NCI-H2227 treated with DMSO at 0.1 percent for 48 hours (cell line): ENCODE results near the gene TERB2.
"Not testable (repeated sequence)": the region's sequence is repeated elsewhere in the genome, so short reads cannot be mapped to it uniquely, and the experiment has no call there.

Source experiments
- DNase-seq: peaks from one replicate; lab custom pipeline; 2025; lab: John Stamatoyannopoulos, UW

The TERB2 gene

DNA sequence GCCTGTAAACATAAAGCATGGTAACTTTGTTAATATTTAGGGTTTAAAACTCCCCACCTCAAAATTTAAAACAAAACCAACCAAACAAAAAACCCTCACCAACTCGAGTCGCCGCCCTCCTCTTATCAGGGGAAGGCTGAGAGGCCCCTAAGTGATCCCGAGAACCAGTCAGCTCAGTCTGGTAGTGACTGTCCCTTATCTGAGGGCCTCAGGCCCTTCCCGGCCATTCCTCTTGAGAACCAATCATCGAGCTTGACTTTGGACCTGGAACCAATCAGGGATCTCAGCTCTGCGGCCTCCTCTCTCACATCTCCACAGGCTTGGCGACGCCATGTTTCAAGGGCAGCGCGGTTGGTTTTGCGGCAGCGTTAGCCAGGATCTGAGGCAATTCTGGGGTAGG lies at the start of gene TERB2:
TERB2 (plus strand) TSS at position 300 of the 400 bp plus-strand sequence; CDS start at position 332, 32 bp downstream.
- DNase-seq, result no peak

DNA sequence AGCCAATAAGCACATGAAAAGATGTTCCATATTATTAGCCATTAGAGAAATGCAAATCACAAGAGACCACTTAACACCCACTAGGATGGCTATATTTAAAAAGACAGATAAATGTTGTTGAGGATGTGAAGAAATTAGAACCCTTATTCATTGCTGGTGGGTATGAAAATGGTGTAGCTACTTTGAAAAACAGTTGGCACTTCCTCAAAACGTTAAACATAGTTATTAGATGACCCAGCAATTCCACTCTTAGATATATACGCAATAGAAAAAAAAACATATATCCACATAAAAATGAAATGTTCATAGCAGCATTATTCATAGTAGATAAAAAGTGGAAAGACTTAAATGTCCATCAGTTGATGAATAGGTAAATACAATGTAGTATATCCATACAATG lies 47.1 kb upstream of the TERB2 start:
- no peak for DNase-seq

DNA sequence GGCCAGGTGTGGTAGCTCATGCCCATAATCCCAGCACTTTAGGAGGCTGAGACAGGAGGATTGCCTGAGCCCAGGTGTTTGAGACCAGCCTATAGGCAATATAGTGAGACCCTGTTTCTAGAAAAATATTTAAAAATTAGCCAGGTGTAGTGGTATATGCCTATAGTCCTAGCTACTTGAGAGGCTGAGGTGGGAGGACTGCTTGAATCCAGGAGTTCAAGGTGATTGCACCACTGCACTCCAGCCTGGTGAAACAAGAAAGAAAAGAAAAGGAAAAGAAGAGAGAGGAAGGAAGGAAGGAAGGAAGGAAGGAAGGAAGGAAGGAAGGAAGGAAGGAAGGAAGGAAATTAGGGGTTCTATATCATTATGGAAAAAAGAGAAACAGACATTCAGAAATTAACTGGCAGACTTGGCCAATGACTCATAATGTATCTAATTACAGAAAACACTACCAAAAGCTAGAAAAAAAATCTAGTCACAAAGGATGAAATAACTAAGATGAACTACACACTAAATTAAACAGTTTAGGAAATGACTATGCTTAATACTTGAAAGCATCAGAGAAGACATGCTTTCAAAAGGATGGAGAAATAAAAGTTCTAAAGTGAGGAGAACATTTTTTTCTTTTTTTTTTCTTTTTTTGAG lies 45.4 kb upstream of the TERB2 start:
- no peak for DNase-seq

- DNase-seq, result not testable (repeated sequence)
Measured at GRCh38 chr15:44912186-44912585, 44.3 kb upstream of the TERB2 start.

GRCh38 chr15:44912974-44913448 lies 43.5 kb upstream of the TERB2 start:
- DNase-seq, result not testable (repeated sequence)

- DNase-seq, result no peak
Measured at GRCh38 chr15:44918136-44918535, 38.4 kb upstream of the TERB2 start.

DNA sequence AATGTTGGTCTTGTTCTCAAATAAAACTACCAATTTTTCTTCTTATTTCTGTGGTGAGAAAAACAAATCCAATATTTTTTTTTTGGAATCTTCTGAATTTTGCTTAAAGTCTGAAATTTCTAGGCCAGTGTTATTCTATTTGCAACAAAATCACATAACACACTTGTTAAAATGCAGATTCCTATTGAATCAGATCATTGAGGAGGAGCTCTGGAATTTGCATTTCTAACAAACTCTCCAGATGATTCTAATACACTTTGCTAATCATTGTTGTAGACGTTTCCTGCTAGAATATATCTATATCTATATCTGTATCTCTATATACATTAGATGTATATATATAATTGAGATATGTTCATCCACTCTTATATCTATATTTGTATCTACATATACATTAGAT lies 27.8 kb upstream of the TERB2 start:
- DNase-seq, result not testable (repeated sequence)

DNA sequence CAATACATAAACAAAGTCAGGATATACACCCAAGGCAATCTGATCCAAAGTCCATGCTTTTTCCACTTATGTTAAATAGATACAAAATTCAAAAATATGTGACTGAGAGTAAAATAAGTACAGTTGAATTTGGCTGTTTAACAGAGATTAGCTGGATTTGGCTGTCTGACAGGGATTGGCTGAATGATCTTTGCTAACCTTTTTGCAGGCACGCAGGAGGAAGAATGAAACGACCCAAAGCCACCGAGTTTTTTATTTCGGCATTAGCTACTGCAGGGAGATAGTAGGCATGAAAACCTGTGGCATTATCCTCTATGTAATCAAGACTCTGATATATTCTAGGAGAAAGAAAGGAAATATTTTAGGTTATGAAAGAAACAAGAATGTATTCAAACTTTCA lies 26.2 kb upstream of the TERB2 start:
- not testable (repeated sequence) for DNase-seq

DNA sequence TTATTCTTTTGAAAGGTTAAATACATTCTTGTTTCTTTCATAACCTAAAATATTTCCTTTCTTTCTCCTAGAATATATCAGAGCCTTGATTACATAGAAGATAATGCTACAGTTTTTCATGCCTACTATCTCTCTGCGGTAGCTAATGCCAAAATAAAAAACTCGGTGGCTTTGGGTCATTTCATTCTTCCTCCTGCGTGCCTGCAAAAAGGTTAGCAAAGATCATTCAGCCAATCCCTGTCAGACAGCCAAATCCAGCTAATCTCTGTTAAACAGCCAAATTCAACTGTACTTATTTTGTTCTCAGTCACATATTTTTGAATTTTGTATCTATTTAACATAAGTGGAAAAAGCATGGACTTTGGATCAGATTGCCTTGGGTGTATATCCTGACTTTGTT lies 1.8 kb downstream of the TERB2 start:
- DNase-seq, result not testable (repeated sequence)

DNA sequence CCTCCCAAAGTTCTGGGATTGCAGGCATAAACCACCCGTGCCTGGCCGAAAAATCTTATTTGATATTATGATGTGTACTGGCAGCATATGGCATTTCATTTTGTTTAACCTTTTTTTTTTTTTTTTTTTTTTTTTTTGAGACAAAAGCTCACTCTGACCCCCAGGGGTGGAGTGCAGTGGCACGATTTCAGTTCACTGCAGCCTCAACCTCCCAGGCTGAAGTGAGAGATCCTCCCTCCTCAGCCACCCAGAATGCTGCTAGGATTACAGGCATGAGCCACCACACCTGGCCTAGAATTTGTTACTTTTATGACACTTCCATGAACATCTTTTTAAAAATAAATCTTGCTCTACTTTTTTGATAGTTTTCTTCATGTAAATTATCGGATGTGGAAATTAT lies 12.0 kb downstream of the TERB2 start:
- no peak for DNase-seq

DNA sequence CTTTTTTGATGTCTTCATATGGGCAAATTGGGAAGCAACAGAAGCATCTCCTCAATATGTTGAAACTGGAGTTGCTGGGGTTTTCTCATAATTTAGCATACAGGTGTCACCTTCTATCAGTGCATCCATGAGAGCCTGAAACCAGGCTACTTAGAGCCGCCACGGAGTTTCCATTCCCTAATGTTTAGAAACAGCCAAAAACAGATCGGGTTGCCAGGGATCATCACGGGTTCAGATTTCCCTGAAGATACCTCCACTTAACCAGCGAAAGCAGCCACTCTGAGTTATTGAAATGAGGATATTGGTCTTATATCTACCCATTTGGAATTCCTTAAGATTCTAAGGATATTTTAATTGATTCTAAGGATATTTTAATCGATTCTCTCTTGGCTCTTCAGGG lies 14.5 kb downstream of the TERB2 start:
- DNase-seq, result no peak

- DNase-seq, result not testable (repeated sequence)
Measured at GRCh38 chr15:44976183-44976582, 19.7 kb downstream of the TERB2 start.

GRCh38 chr15:44977781-44978180 lies 21.3 kb downstream of the TERB2 start:
- DNase-seq, result not testable (repeated sequence)

GRCh38 chr15:44979617-44980339 lies 23.3 kb downstream of the TERB2 start:
- not testable (repeated sequence) for DNase-seq

- not testable (repeated sequence) for DNase-seq
Measured at GRCh38 chr15:44984144-44984543, 27.7 kb downstream of the TERB2 start.

DNA sequence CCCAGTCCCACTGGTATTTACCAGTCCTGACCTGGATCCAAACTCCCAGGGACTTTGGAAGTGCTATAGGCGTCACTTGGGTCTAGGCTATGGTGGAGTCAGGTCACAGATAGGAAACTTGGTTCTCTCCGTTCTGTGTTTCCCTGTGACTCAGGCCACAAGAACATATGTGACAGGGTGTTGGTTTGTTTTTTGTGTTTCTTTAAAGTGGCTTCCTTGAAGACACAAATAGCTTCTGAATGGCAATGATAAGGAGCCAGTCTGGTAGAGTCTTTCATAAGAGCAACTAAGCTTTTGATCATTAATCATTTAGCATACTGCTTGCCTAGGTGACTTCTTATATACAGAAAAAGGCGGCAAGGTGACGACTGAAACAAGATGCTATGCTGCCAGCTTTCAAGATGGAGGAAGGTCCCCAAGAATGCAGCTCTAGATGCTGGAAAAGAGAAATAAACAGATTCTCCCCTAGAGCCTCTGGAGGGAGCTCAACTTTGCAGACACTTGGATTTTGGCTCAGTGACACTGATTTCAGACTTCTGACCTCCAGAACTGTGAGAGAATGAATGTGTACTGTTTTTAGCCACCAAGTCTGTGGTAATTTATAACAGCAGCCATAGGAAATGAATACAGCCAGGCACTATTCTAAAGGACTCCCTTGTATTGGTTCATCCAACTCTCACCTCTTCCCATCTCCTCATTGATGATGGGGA lies 30.0 kb downstream of the TERB2 start:
- DNase-seq, result not testable (repeated sequence)

DNA sequence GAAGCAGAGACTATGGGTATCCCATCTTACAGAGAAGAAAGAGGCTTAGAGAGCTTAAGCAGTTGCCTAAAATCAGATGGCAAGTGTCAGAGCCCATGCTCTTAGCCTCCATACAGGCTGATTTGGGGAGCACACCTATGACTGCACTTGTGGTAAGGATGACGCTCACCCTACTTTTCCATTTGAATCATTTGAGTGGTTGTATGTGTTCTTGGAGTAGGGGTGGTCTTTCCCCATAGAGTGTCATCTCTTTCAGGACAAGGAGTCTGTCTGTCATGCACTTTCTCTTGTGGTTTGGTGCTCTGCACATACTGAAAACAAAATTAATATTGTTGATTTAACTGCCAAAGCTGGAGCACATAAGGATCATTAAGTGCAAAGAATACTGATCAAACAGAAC lies 31.2 kb downstream of the TERB2 start:
- not testable (repeated sequence) for DNase-seq

- DNase-seq, result not testable (repeated sequence)
Measured at GRCh38 chr15:44988184-44988869, 31.8 kb downstream of the TERB2 start.

DNA sequence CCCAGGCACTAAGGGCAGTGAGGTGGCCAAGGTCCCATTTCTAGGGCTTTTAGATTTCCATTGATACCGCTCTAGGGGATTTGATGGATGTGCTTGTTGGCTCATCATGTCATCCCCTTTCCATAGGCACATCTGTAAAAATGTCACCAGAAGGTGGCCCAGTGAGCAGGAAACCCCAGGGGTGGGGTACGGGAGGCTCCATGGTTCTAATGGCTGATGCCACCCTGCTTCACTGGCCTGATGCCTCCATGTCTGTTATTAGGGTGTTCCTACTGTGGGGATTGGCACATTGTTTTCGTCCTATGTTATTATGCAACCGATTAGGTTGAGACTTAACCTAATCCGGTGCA lies 32.4 kb downstream of the TERB2 start:
- not testable (repeated sequence) for DNase-seq

DNA sequence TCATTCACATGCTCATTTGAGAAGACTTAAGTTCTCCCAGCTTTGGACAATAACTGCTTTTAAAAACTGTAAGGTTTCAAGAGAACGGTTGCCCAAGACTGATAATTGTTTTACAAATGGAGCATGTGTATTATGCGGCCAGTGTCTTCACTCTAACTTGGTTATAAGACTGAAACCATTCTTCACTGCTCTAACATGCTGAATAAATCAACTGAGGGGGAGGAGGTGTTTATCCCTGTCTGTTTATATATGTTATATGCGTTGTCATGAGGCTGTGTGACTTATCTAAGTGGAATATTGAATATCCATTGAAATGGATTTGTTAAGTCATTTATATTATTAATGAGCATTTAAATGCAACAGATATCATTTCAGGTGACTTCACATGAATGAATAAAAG lies 41.1 kb downstream of the TERB2 start:
- DNase-seq, result not testable (repeated sequence)

- DNase-seq, result no peak
Measured at GRCh38 chr15:44999105-44999504, 42.6 kb downstream of the TERB2 start.

DNA sequence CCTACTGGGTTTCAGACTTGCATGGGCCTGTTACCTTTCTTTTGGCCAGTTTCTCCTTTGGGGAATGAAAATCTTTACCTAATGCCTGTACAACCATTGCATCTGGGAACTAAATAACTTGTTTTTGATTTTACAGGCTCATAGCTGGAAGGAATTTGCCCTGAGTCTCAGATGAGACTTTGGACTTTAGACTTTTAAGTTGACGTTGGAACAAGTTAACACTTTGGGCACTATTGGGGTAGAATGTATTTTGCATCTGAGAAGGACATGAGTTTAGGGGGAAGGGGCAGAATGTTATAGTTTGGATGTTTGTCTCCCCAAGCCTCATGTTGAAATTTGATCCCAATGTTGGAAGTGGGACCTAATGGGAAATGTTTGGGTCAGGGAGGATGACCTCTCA lies 44.7 kb downstream of the TERB2 start:
- DNase-seq, result not testable (repeated sequence)
